CD4-positive, alpha-beta T cell treated with Interleukin-4 for 4 hours (primary cell): ENCODE results near the gene EAF1.
"Not testable (repeated sequence)": the region's sequence is repeated elsewhere in the genome, so short reads cannot be mapped to it uniquely, and the experiment has no call there.

Experiments
- DNase-seq: peaks from one replicate; pipeline ENCODE4 v3.0.0-alpha.2; 2020

EAF1 gene

GRCh38 chr3:15453501-15453900, 26.1 kb downstream of the EAF1 start:
- DNase-seq = no peak

GRCh38 chr3:15453991-15454625, 26.7 kb downstream of the EAF1 start:
- no peak for DNase-seq

- DNase-seq = no peak
Observed at GRCh38 chr3:15454965-15455364, 27.6 kb downstream of the EAF1 start.

- DNase-seq = no peak
Observed at GRCh38 chr3:15455756-15456155, 28.4 kb downstream of the EAF1 start.

- DNase-seq = no peak
Observed at GRCh38 chr3:15456321-15456720, 28.9 kb downstream of the EAF1 start.

- DNase-seq = not testable (repeated sequence)
Observed at GRCh38 chr3:15456915-15457314, 29.5 kb downstream of the EAF1 start.

- DNase-seq = no peak
Observed at GRCh38 chr3:15458212-15458780, 30.9 kb downstream of the EAF1 start.

GRCh38 chr3:15460891-15461531, 33.6 kb downstream of the EAF1 start:
- DNase-seq = no peak

- DNase-seq = no peak
Observed at GRCh38 chr3:15462451-15462850, 35.1 kb downstream of the EAF1 start.

- no peak for DNase-seq
Observed at GRCh38 chr3:15465876-15466585, 38.6 kb downstream of the EAF1 start.

GRCh38 chr3:15467227-15468181, 40.1 kb downstream of the EAF1 start:
- no peak for DNase-seq

- DNase-seq = no peak
Observed at GRCh38 chr3:15470261-15470660, 42.9 kb downstream of the EAF1 start.

GRCh38 chr3:15470849-15471248, 43.5 kb downstream of the EAF1 start:
- no peak for DNase-seq

- no peak for DNase-seq
Observed at GRCh38 chr3:15471861-15472260, 44.5 kb downstream of the EAF1 start.

- no peak for DNase-seq
Observed at GRCh38 chr3:15475161-15475560, 47.8 kb downstream of the EAF1 start.

GRCh38 chr3:15476378-15476777, 49.0 kb downstream of the EAF1 start:
- DNase-seq = no peak

- no peak for DNase-seq
Observed at GRCh38 chr3:15477951-15478639, 50.7 kb downstream of the EAF1 start.

- DNase-seq = no peak
Observed at GRCh38 chr3:15478640-15478979, 51.2 kb downstream of the EAF1 start.

- no peak for DNase-seq
Observed at GRCh38 chr3:15479400-15480224, 52.2 kb downstream of the EAF1 start.

- not testable (repeated sequence) for DNase-seq
Observed at GRCh38 chr3:15484551-15484950, 57.2 kb downstream of the EAF1 start.

GRCh38 chr3:15486020-15486419, 58.6 kb downstream of the EAF1 start:
- DNase-seq = no peak
